Measurements from ENCODE around the gene AFF4. TPM values are rescaled to one million over a fixed set of nuclear protein-coding genes. Genes with fewer than 3 reads are reported as not detected.
"Not testable (repeated sequence)": the region's sequence is repeated elsewhere in the genome, so short reads cannot be mapped to it uniquely, and the experiment has no call there.

AFF4 gene
- total and polyA plus RNA-seq, 12 donors: 7.0 to 63.8 (median 52.5) TPM

DNA sequence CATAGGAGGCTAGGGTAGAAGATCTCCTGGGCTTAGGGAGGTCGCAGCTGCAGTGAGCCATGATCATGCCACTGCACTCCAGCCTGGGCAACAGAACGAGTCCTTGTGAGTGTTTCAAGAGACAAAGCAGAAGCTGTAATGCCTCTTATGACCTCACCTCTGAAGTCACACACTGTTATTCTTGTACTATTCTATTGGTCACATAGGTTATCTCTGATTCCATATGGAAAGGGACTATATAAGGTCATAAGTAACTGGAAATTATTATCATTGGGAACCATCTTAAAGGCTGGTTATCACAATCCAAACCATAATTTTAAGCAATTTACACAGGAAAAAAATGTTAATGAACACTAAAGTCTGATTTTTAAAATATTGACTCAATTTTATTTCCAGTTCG is 17.9 kb upstream of the AFF4 start:
- Histone ChIP-seq H3K36me3 (no peaks in the 10 kb centered on the region), H3K27ac (no peak overlapping the region), H3K27me3 (no peaks in the 10 kb centered on the region), H3K9me3 (peaks cover 0 to 12% (median 0%) of the 10 kb centered on the region in 11 donors), H3K4me3 (no peak overlapping the region), H3K4me1 (no peaks in the 10 kb centered on the region)
- 76 to 85% methylated on average over 3 of the region's 3 CpGs for WGBS, 2 donors
- TF ChIP-seq, protein P1, sequence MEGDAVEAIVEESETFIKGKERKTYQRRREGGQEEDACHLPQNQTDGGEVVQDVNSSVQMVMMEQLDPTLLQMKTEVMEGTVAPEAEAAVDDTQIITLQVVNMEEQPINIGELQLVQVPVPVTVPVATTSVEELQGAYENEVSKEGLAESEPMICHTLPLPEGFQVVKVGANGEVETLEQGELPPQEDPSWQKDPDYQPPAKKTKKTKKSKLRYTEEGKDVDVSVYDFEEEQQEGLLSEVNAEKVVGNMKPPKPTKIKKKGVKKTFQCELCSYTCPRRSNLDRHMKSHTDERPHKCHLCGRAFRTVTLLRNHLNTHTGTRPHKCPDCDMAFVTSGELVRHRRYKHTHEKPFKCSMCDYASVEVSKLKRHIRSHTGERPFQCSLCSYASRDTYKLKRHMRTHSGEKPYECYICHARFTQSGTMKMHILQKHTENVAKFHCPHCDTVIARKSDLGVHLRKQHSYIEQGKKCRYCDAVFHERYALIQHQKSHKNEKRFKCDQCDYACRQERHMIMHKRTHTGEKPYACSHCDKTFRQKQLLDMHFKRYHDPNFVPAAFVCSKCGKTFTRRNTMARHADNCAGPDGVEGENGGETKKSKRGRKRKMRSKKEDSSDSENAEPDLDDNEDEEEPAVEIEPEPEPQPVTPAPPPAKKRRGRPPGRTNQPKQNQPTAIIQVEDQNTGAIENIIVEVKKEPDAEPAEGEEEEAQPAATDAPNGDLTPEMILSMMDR (IDR thresholded peaks at IDR 0.05): no peak
- DNase-seq (no peak), ATAC-seq (no peak)
- intact Hi-C loops (cut with DNase I): no loop called here

DNA sequence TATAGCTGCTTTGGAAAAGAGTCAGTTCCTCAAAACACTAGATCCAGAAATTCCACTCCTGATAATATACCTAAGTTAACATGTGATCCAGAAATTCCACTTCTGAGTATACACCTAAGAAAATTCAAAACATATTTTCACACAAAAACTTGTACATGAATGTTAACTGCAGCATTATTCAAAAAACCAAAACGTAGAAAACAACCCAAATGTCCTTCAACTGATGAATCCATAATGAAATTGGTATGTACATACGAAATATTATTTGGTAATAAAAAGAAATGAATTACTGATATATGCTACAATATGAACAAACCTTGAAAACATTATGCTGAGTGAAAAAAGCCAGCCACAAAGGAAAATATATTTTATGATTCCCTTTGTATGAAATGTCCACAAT is 16.5 kb upstream of the AFF4 start:
- Histone ChIP-seq H3K36me3 (no peaks in the 10 kb centered on the region), H3K27me3 (no peaks in the 10 kb centered on the region), H3K9me3 (peaks cover 0 to 12% (median 0%) of the 10 kb centered on the region in 11 donors), H3K27ac (no peak overlapping the region), H3K4me3 (no peak overlapping the region), H3K4me1 (no peaks in the 10 kb centered on the region)
- TF ChIP-seq, protein P1 (IDR thresholded peaks at IDR 0.05): no peak
- 70 to 71% methylated on average over 2 of the region's 2 CpGs for WGBS, 2 donors
- no peak for ATAC-seq
- intact Hi-C loops (cut with DNase I): no loop called here
- no peak for DNase-seq

DNA sequence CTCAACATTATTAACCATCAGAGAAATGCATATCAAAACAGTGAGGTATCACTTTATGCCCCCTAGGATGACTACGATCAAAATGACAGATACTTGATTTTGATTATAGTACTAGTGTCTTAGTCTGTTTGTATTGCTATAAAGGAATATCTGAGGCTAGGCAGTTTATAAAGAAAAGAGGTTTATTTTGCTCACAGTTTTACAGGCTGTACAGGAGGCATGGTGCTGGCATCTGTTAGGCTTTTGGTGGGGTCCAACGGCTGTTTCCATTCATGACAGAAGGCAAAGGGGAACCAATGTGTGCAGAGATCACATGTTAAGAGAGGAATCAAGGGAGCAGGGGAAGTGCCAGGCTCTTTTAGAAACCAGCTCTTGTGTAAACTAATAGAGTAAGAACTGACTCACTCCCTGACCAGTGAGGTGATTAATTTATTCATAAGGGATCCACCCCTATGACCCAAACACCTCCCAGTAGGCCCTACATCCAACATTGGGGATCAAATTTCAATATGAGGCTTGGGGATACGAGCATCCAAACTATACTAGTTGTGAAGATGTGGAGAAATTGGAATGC is 16.0 kb upstream of the AFF4 start:
- WGBS, 2 donors: 84 to 85% methylated on average over 3 of the region's 3 CpGs
- Histone ChIP-seq H3K4me3 (no peak overlapping the region), H3K27me3 (no peaks in the 10 kb centered on the region), H3K36me3 (no peaks in the 10 kb centered on the region), H3K9me3 (peaks cover 0 to 12% (median 0%) of the 10 kb centered on the region in 11 donors), H3K4me1 (no peaks in the 10 kb centered on the region), H3K27ac (no peak overlapping the region)
- TF ChIP-seq, protein P1 (IDR thresholded peaks at IDR 0.05): no peak
- ATAC-seq (no peak), DNase-seq (no peak)
- intact Hi-C loops (cut with DNase I): no loop called here

DNA sequence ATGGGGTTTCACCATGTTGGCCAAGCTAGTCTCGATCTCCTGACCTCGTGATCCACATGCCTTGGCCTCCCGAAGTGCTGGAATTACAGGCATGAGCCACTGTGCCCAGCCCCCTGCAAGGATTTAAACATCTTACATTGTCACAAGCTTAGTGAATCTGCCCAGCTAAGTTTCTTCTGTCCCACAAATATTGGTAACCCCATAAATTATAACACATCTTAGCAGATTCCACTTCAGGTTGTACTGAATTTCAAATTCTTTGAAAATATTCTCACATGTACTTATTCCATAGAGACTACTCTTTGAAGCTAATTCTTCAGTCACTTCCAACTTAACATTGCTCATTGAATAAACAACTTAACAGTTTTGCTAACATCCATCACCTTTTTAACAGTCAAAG is 13.4 kb upstream of the AFF4 start:
- Histone ChIP-seq H3K9me3 (peaks cover 0 to 12% (median 0%) of the 10 kb centered on the region in 11 donors), H3K36me3 (no peaks in the 10 kb centered on the region), H3K4me1 (no peaks in the 10 kb centered on the region), H3K4me3 (no peak overlapping the region), H3K27ac (no peak overlapping the region), H3K27me3 (no peaks in the 10 kb centered on the region)
- TF ChIP-seq, protein P1 (IDR thresholded peaks at IDR 0.05): no peak
- intact Hi-C loops (cut with DNase I): no loop called here
- DNase-seq (no peak), ATAC-seq (no peak)
- WGBS, 2 donors: 93% methylated on average over 3 of the region's 3 CpGs

DNA sequence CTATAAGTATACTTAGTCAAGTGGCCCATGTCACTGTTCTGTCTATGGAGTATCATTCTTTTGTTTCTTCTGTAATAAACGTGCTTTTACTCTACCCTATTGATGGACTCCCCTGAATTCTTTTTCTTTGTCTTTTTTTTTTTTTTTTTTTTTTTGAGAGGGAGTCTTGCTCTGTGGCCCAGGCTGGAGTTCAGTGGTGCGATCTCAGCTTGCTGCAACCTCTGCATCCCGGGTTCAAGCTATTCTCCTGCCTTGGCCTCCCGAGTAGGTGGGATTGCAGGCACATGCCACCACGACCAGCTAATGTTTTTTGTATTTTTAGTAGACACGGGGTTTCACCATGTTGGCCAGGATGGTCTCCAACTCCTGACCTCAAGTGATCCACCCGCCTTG is 9.0 kb upstream of the AFF4 start:
- H3K36me3 ChIP-seq; H3K4me1 ChIP-seq; intact Hi-C loops (cut with DNase I); DNase-seq; H3K27me3 ChIP-seq; H3K4me3 ChIP-seq; H3K27ac ChIP-seq; ATAC-seq: not testable (repeated sequence)
- peaks cover 0 to 11% (median 0%) of the 10 kb centered on the region in 11 donors for H3K9me3 ChIP-seq
- 95 to 97% methylated on average over 7 of the region's 7 CpGs for WGBS, 2 donors
